Kasumi-1 (cell line): ENCODE measurements around the gene GFI1B.
"Not testable (repeated sequence)": the region's sequence is repeated elsewhere in the genome, so short reads cannot be mapped to it uniquely, and the experiment has no call there.

Experiments
- DNase-seq, 2 experiments: peaks; one replicate each; lab custom pipeline; 2025; lab: John Stamatoyannopoulos, UW

GFI1B gene

DNA sequence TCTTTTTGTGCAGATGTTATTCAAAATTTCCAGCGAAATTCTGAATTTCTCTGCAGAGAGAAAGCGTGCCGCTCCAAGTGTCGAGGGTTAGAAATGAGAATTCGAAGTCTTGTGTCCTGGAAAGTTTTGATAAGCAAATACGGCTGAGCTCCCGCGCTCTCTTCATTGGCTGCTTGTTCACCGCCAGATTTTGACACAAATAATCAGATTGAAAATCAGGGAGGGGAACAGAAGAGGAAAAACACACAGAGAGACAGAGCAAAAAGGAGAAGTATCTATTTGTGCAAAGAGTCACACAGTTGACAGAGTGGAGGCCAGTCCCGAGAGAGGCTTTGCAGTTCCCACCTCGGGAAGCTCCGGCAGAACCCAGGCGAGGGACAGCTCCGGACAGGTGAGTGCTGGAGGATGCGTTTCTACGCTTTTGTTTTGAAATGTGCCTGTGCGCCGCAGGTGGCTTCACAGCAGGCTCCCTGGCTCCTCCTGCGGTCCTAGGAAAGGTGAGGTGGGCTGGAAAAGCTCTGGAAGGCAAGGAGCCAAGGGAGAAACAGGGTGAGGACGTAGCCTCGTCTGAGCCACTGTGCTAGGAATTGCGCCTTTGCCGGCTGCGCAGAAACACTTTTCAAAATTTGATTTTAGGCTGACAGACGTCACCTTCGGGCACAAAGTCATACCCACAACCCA is at the start of gene GFI1B:
TSS of gene GFI1B (plus strand) at position 244 of the 681 bp plus-strand sequence. CDS start 7,985 bp downstream, outside the sequence.
- DNase-seq: peak; percentile 19 to 40

DNA sequence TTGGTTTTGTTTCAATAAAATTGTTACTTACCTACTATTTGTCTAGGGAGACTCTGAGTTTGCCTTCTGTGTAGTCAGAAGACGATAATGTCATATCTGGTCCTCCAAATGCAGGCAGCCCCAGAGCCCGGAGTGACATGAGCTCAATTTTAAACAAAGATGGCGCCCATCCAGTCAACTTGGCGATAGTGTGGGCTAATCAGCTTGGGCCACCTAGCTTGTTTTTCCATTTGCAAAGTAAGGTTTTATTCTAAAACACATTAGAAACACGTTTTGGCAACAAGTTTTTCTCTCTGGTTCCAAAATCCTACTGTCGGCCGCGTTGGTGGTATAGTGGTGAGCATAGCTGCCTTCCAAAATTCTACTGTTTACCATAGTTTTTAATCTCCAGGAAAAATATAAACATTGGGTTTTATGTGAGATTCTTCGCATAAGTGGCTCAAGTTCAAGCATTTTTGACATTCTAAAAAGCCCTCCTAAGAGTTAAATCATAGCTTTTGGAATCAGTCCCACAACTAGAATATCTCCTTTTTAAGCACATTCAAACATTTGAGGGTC is 47.2 kb upstream of the GFI1B start:
- no peak for DNase-seq

DNA sequence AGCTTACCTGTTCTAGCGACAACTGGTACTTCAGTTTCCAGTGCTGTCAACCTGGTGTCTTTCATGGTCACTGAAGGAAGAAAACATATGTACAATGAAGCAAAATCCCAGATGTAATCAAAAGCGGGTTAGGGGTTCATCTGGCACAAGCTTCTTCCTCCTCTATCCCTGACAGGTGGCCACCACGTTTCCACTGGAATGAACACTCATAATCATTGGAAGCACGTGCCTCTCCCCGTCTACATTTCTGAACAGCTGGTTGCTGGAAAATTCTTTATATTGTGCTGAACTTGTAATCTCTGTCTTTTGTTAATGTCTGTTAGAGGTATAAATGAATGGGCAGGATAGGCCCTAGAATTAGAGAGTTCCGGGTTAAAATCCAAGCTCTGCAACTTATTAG is 43.5 kb upstream of the GFI1B start:
- no peak for DNase-seq

DNA sequence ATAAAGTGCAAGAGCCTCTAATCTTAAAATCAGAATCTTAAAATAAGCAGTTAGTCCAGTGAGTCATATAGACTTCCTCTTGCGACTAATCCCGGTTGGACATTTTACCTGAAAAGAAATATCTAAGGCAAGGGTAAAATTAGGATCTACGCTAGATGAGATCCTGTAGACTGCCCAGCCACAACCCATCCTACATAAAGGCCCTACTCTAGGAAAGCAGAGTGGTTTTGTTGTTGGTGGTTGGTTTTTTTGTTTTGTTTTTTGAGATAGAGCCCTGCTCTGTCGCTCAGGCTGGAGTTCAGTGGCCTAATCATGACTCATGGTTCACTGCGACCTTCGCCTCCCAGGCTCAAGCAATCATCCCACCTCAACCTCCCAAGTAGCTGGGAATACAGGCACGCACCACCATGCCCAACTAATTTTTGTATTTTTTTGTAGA is 41.0 kb upstream of the GFI1B start:
- DNase-seq: no peak

DNA sequence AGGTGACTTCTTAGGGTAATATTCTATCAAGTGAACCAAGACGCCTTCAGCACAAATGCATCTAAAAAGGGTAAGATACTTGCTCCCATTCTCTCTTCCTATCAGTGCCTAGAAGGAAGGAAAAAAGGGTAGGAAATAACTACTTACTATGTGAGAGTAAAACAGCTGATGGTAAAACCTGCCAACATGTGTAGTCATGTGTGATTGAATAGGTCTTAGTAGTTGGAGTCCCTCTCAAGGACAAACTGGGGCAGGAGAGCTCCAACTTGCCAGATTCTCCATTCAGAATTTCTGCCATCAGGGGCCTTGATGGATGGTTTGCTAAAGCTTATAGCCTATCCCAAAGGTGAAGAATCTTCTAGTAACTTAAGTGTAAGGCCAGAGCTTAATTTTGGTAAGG is 39.3 kb upstream of the GFI1B start:
- DNase-seq: no peak

DNA sequence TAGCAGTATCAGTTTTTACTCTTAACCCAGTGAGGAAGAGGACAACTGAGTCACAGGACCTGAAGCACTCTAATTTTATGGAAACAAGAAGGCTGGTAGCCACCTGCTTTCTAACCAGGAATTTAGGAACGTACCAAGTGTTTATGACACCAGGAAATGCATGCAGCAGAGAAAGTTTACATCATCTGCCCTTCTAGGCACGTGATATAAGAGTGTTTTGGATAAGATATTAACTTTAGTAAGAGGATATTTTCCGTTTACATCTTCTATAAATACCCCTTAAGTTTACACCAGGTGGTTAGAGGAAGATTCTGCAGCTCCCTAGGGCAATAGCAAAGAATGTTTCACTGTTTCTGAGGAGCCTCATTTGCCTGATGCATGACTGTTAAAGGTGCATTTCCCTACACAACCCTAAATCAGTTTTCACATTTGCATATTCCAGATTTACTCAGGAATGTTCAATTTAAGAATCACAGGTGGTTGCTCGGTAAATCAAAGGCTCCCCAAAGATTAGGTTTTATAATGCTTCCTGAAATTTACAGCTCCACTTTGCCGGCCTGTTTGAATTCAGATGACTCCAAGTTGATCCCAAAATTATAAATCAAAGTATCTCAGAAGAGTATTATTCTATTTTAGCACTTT is 35.8 kb upstream of the GFI1B start:
- no peak for DNase-seq

DNA sequence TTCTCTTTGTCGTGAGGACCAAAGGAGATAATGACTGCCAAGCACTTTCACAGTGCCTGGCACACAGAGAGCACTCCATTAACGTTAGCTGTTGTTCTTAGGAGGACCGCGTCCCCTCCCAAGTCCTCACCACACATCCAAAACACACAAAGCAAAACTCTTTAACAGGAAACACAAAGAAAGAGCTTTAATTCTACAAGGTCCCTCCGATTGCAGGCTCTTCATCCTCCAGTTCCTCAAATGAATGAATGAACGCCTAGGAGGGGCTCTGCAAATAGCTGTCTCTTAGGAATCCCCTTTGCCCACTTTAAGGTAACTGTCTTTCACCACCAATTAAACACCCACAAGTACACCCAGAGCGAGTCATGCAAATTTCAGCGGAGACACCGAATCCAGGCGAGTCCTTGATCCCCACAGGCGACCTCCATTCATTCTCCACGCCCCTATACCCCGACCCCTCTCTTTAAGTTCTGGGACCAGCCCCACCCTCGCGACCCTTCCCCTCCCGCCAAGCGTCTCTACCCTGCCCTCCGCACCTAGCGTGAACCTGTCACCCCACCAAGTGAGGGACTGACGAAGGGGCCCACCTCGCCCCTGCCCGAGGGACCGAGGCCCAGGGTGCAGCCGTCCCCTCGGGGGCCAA is 34.7 kb upstream of the GFI1B start:
- DNase-seq: peak; percentile 4 to 9

DNA sequence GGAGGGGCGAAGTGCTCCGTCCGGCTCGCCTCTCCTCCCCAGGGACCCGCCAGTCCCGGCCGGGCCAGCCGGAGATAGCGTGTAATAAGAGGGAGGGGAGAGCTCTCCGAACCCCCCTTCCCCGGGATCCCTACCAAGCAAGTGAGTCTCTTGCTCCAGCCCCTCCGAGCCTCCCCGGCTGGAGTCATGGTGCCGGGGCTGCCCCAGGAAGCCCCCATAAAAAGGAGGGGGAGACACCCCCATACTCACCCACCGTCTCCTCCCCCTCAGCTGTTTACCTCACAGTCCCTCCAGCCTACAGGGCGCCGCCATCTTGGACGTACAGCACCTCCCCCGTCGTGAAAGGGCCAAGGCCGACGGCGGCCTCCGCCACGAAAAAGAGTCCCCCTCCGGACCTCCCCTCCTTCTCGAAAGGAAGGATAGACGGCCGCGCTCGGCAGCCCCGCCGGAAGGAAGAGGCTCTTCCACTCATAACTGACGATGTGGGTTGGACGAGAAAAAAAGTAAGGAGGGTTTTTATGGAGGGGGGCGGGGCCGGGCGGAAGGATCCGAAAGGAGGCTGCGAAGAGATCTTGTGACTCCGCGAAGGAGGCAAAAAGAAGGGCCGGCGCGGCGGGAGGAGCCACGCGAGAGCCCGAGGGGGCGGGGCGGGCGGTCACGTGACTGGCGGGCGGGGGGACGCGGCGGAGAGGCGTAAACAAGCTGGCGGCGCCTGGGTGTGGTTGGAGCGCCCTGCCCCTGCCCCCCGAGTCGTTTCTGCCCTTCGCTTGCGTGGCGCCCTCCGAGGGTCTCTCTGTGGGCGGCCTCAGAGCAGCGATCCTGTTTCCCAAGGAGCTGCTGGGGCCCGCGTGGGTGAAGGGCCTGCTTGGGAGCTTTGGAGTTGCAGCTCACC is 34.0 kb upstream of the GFI1B start, which contains the start of gene TSC1:
TSS of gene TSC1 (minus strand) at position 323 of the 892 bp plus-strand sequence. CDS start 15,744 bp downstream, outside the sequence.
- DNase-seq: peak; percentile 94 to 96

DNA sequence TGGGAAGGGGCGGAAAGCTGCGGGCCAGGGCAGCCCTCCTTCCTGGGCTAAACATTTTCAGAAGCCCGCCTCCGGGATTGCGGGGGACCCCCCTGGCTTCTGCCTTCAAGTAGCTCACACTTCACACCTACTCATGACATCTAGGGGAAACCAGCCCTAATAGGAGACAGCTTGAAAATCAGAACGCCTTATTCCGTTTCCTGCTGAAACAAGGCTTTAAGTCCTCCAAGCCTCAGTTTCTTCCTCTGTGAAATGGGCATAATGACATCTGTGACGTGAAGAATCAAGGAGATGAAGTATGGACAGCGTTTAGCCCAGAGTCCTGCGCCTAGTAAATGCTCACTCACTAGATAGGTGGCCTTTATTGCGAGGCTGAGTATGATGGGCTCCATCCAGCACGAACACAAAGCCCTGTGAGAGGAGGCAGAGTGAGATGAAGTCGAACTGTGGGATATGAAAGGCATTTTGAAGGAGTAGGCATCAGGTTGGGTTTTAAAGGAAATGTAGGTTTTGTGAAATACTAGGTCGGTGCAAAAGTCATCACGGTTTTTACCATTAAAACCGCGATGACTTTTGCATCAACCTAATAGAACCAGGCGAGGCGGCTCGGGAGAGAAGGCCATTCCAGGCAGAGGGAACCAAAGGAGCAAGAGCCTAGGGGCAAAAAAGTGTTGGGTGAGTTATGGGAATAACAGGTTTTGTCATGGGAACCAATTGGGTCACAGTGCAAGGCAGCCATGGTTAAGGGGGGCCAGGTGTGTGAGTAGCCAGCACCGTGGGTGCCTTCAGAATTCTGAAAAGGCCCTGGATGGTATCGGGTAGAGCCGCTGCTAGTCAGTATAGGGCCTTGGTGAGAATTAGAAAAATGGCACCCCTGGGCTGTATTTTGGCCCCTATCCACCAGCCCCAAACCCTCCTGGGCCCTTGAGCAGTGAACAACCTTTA is 33.0 kb upstream of the GFI1B start:
- no peak for DNase-seq

DNA sequence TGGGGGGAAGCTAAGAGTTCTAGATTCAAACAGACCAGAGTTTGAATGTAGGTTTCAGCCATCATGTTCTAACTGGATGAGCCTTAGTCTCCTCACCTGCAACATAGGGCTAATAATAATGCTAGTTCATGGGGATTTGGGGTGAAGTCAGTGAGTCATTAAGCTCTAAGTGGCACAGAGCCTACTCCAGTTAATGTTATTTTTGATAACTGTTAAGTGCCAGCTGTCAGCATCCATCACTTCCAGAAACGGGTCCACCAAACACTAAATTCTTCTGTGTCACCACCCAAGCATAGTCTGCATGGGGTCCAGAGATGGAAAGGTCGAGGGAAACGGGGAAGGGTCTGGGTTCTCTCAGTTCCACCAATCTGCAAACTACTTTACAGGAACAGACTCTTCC is 32.3 kb upstream of the GFI1B start:
- no peak for DNase-seq

DNA sequence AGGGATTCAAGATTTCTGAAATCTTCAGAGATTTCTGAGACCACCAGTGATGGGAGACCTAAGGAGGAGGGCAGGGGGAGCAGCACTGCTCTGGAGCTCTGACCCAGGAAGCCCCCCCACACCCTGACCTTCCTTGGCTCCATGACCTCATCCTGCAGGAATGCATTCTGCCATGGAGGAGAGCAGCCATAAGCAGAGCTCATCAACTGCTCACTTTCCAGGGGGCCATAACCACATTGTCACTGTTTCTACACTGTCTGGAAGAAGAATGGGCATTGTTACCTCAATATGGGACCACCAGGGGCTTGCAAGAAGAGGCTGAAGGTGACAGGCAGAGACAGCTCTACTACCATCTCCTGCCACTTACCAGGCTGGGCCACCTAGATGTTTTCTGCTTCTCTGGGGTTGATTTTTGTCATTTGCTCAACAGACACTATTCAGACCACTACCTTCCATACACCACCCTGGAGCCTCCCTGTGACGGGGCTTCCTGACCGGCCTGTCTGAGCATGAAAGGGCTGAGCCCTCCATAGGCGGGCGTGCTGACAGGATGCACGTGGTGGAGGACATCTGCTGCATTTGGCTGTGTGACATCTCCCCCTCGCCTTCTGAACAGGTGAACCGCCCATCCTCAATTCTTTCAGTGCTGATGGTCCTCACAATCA is 31.7 kb upstream of the GFI1B start:
- no peak for DNase-seq

DNA sequence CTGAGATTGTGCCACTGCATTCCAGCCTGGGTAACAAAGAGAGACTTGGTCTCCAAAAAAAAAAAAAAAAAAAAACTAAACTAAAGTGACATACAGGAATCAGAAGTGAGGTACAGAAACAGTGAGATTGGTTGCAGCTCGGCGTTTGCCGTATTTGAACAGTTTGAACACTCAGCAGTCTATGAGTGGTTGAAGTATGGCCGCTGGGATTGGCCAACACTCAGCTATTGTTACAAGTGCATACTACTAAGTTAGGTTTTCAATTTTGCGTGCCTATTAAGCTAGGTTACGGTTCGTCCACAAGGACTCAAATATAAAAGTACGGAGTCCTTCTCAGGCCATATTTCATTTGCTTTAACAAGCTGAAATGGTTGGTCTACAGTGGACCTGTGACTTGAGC is 30.7 kb upstream of the GFI1B start:
- no peak for DNase-seq

DNA sequence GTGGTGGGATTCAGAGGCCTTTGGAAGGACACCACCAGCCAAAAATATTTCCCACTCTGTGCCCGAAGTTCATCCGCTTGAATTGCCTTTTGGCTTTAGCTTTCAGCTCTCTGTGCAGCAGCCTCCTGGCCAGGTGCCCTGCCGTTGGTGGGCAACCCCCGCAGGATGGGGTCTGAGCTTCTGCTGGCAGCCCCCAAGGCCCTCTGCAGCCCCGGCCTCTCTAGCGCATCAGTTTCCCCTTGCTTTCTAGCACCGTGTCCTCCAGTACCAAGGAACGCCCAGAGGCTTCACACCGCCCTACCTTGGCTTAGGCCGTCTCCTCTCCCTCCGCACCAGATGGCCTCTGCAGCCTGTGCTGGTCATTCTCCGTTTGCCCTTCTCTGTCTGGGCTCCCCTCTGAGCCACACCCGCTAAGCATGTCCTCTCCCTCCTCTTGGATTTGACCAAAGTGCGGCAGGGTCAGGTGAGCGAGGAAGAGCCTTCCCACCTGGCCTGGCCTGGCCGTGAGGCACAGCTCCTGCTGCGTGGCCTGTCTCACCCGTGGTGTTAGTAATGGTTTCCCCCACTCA is 29.9 kb upstream of the GFI1B start:
- DNase-seq: no peak

DNA sequence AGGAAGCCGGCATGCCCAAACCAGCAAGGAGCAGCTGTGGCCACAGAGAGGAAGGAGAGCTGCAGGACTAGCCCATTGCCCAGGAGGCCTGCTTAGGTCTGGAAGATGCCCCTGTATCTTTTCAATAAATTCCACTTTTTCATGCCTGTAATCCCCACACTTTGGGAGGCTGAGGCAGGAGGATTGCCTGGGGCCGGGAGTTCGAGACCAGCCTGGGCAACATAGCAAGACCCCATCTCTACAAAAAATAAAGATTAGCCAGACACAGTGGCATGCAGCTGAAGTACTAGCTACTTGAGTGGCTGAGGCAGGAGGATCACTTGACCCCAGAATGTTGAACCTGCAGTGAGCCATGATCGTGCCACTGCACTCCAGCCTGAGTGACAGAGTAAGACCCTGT is 28.8 kb upstream of the GFI1B start:
- DNase-seq: no peak

DNA sequence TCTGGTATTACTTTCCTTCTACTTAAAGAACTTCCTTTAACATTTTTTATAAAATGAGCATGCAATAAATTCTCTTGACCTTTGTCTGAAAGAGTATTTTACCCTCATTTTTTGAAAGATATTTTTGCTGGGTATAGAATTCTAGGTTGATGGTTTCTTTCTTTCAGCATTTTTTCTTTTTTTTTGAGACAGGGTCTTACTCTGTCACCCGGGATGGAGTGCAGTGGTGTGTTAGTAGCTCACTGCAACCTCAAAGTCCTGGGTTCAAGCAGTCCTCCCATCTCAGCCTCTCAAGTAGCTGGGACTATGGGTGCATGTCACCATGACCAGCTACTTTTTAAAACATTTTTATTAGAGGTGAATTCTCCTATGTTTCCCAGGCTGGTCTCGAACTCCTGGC is 23.4 kb upstream of the GFI1B start:
- DNase-seq: no peak

DNA sequence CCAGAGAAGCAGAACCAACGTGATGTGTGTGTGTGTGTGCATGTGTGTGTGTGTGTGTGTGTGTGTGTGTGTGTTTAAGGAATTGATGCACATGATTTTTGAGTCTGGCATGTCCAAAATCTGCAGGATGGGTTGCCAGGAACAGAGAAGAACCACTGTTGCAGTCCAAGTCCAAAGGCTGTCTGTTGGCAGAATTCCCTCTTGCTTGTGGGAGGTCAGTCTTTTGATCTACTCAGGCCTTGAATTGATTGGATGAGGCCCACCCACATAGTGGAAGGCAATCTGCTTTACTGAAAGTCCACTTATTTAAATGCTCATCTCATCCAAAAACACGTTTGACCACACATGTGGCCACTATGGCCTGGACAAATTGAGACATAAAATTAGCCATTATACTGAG is 22.7 kb upstream of the GFI1B start:
- DNase-seq: no peak

DNA sequence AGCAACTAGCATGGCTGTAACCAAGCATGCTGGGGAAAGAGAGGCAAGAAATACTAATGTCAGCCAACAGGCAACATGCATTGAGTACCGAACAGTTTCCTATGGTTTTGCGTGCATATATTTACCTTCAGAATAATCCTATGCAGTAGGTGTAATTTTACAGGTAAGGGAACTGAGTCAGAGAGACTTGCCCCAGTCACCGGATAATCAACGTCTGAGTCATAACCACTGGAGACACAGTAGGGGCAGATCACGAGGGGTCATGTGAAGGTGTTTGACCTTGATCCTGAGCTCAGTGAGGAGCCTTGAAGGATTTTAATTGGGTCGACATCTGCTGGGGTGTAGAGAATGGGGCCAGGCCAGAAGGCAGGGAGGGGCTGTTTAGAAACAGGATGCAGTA is 20.7 kb upstream of the GFI1B start:
- no peak for DNase-seq

DNA sequence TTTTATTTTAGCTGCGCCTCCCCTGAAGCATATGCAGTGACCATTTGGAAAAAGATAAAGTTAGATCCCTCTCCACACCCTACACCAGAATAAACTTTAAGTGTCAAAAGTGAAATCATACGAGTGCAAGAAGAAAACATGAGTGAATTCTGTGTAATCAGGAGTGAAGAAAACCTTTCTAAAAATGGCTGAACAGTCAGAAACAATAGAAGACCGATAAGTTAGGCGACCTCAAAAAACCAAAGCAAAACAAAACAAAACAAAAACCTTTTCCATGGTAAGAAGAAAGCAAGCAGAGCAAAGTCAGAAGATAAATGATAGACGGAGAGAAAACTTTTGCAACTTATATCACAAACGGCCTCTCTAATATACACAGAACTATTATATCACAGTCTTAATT is 17.5 kb upstream of the GFI1B start:
- no peak for DNase-seq

DNA sequence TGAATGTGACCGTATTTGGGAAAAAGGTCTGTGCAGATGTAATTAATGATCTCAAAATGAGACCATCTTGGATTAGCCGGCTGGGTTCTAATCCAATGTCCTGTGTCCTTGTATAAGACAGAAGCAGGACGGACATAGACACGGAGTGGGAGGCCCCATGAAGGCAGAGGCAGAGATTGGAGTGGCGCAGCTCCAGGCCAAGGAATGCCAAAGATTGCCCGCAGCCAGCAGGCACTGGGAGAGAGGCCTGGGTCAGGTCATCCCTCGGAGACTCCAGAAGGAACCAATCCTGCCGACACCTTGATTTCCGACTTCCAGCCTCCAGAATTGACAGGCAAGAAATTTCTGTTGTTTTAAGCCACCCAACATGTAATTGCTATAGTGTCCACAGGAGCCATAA is 13.0 kb upstream of the GFI1B start:
- DNase-seq: no peak

DNA sequence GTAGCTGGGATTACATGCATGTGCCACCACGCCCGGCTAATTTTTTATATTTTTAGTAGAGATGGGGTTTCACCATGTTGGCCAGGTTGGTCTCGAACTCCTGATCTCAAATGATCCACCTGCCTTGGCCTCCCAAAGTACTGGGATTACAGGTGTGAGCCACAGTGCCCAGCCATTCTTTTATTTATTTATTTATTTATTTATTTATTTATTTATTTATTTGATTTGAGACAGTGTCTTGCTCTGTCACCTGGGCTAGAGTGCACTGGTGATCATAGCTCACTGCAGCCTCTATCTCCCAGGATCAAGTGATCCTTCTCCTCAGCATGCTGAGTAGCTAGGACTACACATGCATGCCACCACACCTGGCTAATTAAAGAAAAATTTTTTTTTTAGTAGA is 10.6 kb upstream of the GFI1B start:
- DNase-seq: not testable (repeated sequence)
